Placental epithelial cell (primary cell): ENCODE data around the gene SMCHD1. TPM values are rescaled to one million over a fixed set of nuclear protein-coding genes. Genes with fewer than 3 reads are reported as not detected.

Experiments
- small RNA-seq: library from RNA; depleted of rRNA; stranded (forward); fragments of <200 nt; gene quantifications from one replicate; pipeline ENCODE3, GENCODE V24; 2012
- total RNA-seq: library from RNA; depleted of rRNA; stranded (reverse); fragments of >200 nt; gene quantifications from 2 replicates; pipeline ENCODE4 v1.2.3, GENCODE V29; 2012

SMCHD1 gene
- 39.1 and 66.7 TPM in 2 replicates for total RNA-seq

DNA sequence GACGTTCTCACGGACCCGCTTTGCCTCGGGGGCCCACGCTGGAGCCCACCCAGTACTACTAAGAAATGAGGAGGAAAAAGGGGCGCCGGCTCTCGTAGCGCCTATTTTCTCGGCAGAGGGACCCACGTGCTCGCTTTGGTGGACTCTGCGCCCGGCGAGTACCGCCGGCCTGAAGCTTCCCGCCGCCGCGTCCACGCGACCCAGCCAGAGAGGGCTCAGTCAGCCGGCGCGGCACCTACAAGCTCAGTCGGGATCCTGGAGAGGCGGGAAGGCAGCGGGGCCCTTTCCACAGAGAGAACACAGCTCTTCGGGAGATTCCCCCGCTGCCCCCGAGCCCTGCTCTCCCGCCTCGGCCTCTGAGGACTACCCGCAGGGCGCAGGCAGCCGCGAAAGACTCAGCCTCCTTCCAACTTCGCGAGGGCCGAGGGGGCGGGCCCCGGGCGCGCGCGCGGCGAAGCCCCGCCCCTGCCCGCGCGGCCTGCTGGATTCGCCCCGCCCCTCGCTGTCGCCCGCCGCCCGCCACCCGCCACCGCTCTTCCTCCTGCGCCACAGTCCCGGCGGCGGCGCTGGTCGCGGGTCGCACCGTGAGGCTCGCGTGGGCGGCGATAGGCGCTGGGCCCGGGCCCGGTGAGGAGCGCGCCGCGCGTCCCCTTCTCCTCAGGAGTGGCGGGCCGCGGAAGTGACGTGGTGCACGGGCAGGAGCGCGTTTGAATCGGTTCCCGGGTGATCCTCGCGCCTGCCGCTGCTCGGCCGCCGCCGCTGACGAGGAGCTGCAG lies at the start of gene SMCHD1:
TSS of gene SMCHD1 (plus strand) at position 549 of the 776 bp plus-strand sequence. CDS start 350 bp downstream, outside the sequence.

DNA sequence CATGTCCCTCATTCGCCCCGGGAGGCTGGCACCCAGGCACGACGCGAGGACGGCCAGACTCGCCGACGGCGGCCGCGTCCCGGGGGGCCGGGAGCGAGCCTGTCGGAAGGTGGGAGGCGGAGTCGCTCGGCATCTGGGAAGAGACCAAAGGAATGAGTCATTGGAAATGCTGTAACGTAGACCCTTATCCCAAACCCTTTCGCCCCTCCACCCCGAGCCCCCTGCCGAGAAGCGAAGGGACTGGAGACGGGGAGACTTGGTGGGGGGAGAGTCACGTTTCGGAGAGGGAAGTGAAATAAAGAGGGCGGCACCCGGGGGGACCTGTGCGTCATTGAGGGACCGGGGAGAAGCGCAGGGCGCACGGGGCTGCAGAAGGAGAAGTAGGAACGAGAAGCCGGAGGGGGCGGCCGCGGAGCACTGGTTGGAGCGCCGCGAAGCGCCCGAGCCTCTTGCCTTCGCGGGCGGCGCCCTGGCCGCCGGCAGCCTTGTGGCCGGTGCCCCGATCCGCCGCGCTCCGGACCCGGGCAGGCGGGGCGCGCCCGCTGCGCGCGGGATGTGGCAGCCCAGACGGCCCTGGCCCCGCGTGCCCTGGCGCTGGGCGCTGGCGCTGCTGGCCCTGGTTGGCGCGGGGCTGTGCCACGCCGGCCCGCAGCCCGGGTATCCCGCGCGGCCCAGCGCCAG lies 191.2 kb downstream of the SMCHD1 start, which contains the start of gene EMILIN2:
TSS of gene EMILIN2 (plus strand) at position 371 of the 681 bp plus-strand sequence. CDS start at position 554, 183 bp downstream.

Small RNAs within 50 kb of the gene (small RNA-seq; reads per million reads assigned to genes)
- gene RF00019 (not detected), gene RNU6-340P (not detected)

Other genes starting within 250 kb of the SMCHD1 start
- 8.6 and 10.8 TPM in 2 replicates for gene METTL4, start 84.2 kb upstream of the SMCHD1 start, total RNA-seq
- gene NDC80, start 84.2 kb upstream of the SMCHD1 start, total RNA-seq: 6.3 and 7.9 TPM in 2 replicates
- 141 and 184 TPM in 2 replicates for gene EMILIN2, start 191.3 kb downstream of the SMCHD1 start, total RNA-seq